Measurements from ENCODE around the gene INPP5K. TPM values are rescaled to one million over a fixed set of nuclear protein-coding genes. Genes with fewer than 3 reads are reported as not detected.

Gene INPP5K
- total RNA-seq, 3 donors from 2014 or later = 43.7 to 49.9 (median 47.6) TPM

DNA sequence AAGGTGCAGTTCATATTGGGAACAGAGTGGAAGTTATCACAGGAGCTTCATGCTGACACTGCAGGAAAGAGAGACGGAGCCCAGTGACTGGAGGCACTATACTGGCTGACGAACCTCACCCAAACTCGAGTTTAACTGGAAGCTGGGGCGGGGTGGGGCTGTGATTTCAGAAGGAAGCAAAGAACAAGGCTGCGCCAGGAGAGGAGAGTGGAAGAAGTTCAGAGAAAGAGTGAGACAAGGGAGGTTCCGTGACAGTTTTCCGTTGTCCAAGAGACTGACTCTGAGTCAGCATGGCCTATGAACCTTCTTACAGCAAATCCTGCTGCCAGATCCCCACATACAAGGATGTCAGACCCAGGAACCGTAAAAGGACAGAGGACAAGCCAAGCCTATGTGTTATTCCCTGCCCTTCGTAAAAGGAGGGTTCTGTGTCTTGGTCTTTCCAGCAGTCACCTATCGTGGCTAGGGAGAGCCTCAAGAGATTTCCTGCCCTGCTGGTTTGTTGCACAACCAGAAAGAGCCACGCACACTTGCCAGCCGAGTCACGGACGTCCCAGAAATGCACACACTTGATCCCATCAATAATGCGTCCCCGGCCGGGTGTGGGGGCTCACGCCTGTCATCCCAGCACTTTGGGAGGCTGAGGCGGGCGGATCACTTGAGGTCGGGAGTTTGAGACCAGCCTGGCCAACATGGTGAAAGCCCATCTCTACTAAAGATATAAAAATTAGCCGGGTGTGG, 41.1 kb upstream of the INPP5K start:
- Histone ChIP-seq H3K4me3 (no peak overlapping the region), H3K36me3 (ENCODE audit: low read depth) (no peaks in the 10 kb centered on the region), H3K9me3 (no peaks in the 10 kb centered on the region), H3K4me1 (ENCODE audit: low read depth) (peaks cover 32% of the 10 kb centered on the region)
- intact Hi-C loops (cut with DNase I, micrococcal nuclease) = no loop called here
- no peak for TF ChIP-seq CTCF (IDR thresholded peaks at IDR 0.05)
- DNase-seq (peak in 1 of 3 donors; percentile 73), ATAC-seq (peak; percentile 71)

DNA sequence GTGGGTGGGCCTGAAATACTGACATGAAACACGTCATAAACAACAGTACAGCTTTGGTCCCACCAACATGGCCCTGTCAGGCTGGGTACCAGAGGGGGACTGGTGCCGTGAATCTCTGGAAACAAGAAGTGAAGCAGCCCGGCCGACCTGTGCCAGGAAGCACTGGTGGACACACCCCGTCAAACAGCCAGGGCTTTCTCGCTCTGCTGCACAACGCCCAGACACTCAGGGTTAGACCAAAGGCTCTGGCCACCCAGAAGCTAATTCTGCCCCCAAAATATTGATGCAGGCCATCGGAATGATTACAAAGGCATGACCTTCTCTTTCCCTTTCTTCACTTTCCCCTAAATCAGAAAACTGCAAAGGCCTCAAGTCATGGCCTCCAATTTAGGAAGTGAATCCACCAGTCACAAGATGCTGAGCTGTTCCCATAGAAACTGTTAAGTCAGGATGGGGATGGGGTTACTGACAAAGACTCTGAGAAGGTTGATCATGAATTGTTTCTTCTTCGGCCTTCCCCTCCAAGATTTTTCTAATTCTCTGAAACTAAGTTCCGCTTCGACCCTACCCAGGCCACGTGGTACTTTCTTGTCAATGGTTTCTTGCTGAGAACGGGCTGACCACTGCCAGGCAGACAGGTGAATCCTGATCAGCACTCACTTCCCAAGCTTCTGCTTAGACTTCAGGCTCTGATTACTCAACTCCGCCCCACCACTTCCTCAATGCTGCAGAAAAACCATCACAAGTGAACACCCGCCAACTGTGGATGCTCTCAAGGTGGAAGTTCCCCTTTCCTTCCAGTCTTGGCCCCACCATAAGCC, 39.4 kb upstream of the INPP5K start:
- no peak for TF ChIP-seq CTCF (IDR thresholded peaks at IDR 0.05)
- peaks cover 27% of the 10 kb centered on the region for H3K4me1 ChIP-seq (ENCODE audit: low read depth)
- no peak overlapping the region for H3K4me3 ChIP-seq
- intact Hi-C loops (cut with DNase I, micrococcal nuclease) = no loop called here
- peaks cover 3% of the 10 kb centered on the region for H3K36me3 ChIP-seq (ENCODE audit: low read depth)
- peak; percentile 63 to 77 (median 64) for DNase-seq
- peak; percentile 65 for ATAC-seq
- no peaks in the 10 kb centered on the region for H3K9me3 ChIP-seq

- no peak for ATAC-seq
- intact Hi-C loops (cut with DNase I, micrococcal nuclease) = no loop called here
- no peak overlapping the region for H3K4me3 ChIP-seq
- peak in 1 of 3 donors; percentile 33 for DNase-seq
- H3K36me3 ChIP-seq (ENCODE audit: low read depth) = peaks cover 5% of the 10 kb centered on the region
- peaks cover 17% of the 10 kb centered on the region for H3K4me1 ChIP-seq (ENCODE audit: low read depth)
- no peak for TF ChIP-seq CTCF (IDR thresholded peaks at IDR 0.05)
- no peaks in the 10 kb centered on the region for H3K9me3 ChIP-seq
These were observed 38.5 kb upstream of the INPP5K start for GRCh38 chr17:1554751-1555540.

DNA sequence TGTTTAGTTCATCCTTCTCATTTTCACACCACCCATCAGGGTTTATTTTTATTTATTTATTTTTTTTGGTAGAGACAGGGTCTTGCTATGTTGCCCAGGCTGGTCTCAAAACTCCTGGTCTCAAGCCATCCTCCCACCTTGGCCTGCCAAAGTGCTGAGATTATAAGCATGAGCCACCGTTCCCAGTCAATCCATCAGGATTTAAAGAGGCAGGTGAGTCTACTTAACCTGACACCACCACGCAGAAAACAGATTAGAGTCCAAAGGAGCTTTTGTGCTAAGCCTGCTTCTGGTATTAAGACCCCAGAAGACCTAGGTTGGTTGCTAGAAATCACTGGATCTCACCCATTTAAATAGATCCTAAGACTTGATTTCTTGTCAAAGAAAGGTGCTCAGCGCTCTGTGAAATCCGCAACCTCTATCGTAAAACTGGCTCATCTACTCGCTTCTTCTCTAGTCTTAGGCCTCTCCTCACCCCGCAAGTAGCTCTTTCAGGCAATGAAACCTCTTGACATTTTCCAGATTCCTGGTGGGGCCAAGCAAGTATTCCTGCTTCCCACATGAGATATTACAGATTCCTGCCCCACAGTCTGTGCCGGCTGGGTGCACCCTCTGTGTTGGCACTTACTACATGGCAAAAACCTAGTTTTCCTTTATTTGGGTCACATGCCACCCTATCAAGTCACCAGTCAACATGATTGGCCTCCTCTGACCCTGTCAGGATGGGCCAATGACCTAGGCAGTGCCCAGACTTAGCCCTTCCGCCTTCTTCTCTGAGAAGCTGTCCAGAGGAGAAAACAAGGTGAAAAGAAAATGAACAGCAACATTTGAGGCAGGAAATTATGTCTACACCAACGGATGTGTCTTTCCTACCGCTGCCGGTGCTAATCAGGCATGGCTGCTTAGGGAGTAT, 37.2 kb upstream of the INPP5K start:
- no peak for TF ChIP-seq CTCF (IDR thresholded peaks at IDR 0.05)
- H3K4me3 ChIP-seq = no peak overlapping the region
- peaks cover 5% of the 10 kb centered on the region for H3K36me3 ChIP-seq (ENCODE audit: low read depth)
- no peaks in the 10 kb centered on the region for H3K9me3 ChIP-seq
- ATAC-seq (no peak), DNase-seq (peak in 1 of 3 donors; percentile 5)
- H3K4me1 ChIP-seq (ENCODE audit: low read depth) = peaks cover 9% of the 10 kb centered on the region
- intact Hi-C loops (cut with DNase I, micrococcal nuclease) = no loop called here

DNA sequence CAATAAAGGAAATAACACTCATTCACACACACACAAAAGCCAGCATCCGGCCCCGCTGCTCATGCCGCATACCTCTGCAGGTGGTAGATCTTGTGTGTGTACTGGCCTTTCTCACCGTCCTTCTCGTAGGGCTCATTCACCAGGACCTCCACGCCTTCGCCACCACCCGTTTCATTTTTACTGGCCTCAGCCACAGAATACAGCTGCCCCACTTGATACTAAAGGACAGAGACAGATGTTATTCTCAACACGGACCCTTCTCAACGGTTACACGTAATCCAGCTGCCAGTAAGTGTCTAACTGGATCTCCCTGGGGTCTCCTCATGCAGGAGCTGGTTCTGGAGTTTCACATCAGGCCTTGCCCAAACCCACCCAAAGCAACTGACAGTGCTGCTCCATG, 36.5 kb upstream of the INPP5K start:
- H3K36me3 ChIP-seq (ENCODE audit: low read depth) = peaks cover 5% of the 10 kb centered on the region
- intact Hi-C loops (cut with DNase I, micrococcal nuclease) = no loop called here
- DNase-seq = no peak
- H3K9me3 ChIP-seq = no peaks in the 10 kb centered on the region
- no peak for ATAC-seq
- H3K4me1 ChIP-seq (ENCODE audit: low read depth) = peaks cover 9% of the 10 kb centered on the region
- no peak for TF ChIP-seq CTCF (IDR thresholded peaks at IDR 0.05)
- H3K4me3 ChIP-seq = no peak overlapping the region
